ENCODE results near the gene QRSL1. TPM values are rescaled to one million over a fixed set of nuclear protein-coding genes. Genes with fewer than 3 reads are reported as not detected.

Gene QRSL1
- total and polyA plus RNA-seq, 5 donors from 2014 or later: 8.6 to 15.1 (median 11.3) TPM

DNA sequence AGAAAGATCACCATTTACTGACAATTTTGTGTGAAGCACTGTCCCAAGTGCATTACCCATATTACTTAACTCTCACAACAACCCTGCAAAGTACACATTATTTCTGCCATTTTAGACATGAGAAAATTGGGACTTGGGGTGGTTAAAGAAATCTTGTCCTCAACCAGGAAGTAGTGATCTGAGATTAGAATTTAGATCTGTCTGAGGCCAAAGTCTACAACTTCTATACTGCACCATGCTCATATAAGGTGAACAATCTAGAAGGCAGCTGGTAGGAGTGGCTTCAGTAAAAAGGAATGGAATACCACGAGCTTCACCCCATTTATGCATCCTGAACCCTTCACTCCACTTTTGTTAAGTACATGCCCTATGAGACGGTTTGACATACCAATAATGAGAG, 87.6 kb downstream of the QRSL1 start:
- H3K9me3 Mint-ChIP-seq: peaks cover 0 to 2% (median 0%) of the 10 kb centered on the region in 7 donors
- no peak overlapping the region for H3K4me3 Mint-ChIP-seq
- no peaks in the 10 kb centered on the region for H3K4me1 ChIP-seq (ENCODE audit: control insufficient read depth, insufficient read depth, low read length, poor library complexity, severe bottlenecking)
- H3K27me3 ChIP-seq (ENCODE audit: control insufficient read depth, insufficient read depth, low read length): peaks cover 8% of the 10 kb centered on the region
- DNase-seq (no peak), ATAC-seq (ENCODE audit: low read depth in 2 of 2) (no peak)
- H3K4me1 Mint-ChIP-seq: no peaks in the 10 kb centered on the region
- no peaks in the 10 kb centered on the region for H3K9me3 ChIP-seq (ENCODE audit: control insufficient read depth in 2 of 2, low read length in 2 of 2)
- H3K27me3 Mint-ChIP-seq: peaks cover 7% of the 10 kb centered on the region
- H3K4me3 ChIP-seq (ENCODE audit: low read depth, low read length): no peak overlapping the region
- no peaks in the 10 kb centered on the region for H3K36me3 Mint-ChIP-seq
- no peak overlapping the region for H3K27ac ChIP-seq (ENCODE audit: insufficient read depth, low read length, poor library complexity, severe bottlenecking)
- H3K27ac Mint-ChIP-seq: no peak overlapping the region
- no peaks in the 10 kb centered on the region for H3K36me3 ChIP-seq (ENCODE audit: control insufficient read depth, insufficient read depth, low read length)

Other genes with a start within 250 kb of the QRSL1 start
- gene RTN4IP1, start 80 bp upstream of the QRSL1 start, total RNA-seq: 5.9 TPM
- gene RTN4IP1, start 80 bp upstream of the QRSL1 start, polyA plus RNA-seq: 10 to 100 TPM in 3 of 4 donors, 1 to 10 TPM in 1; 7.7 to 13.8 (median 10.8) TPM

Measured in CD4-positive, CD25-positive, alpha-beta regulatory T cell (primary cell).